ENCODE data around the gene PLEKHN1. TPM values are rescaled to one million over a fixed set of nuclear protein-coding genes. Genes with fewer than 3 reads are reported as not detected.

The PLEKHN1 gene
- total and polyA plus RNA-seq, 2 experiments from 2014 or later, result 1.7 to 2.1 TPM

- H3F3A ChIP-seq (ENCODE audit: insufficient read depth), result no peaks in the 10 kb centered on the region
- H3K9me2 ChIP-seq (ENCODE audit: insufficient read depth), result no peaks in the 10 kb centered on the region
- H2AFZ ChIP-seq, result no peak overlapping the region
- H3K79me2 ChIP-seq (ENCODE audit: insufficient read depth), result peaks cover 27% of the 10 kb centered on the region
- no peak for DNase-seq
- H3K36me3 ChIP-seq (ENCODE audit: low read depth), result no peaks in the 10 kb centered on the region; the same call in 1 of the 2 replicates
- no peaks in the 10 kb centered on the region for H4K20me1 ChIP-seq (ENCODE audit: insufficient read depth)
- no peak for TF ChIP-seq EZH2 (IDR thresholded peaks at IDR 0.05; ENCODE audit: insufficient read depth, poor library complexity, severe bottlenecking)
- no peak for TF ChIP-seq EZH2phosphoT487 (IDR thresholded peaks at IDR 0.05; ENCODE audit: insufficient read depth, low read depth)
- no peak overlapping the region for H3K4me3 ChIP-seq
- H3K9me3 ChIP-seq (ENCODE audit: low read depth), result no peaks in the 10 kb centered on the region
- no peaks in the 10 kb centered on the region for H3K27me3 ChIP-seq (replicated peaks; ENCODE audit: insufficient read depth)
- H3K4me1 ChIP-seq (ENCODE audit: insufficient read depth), result peaks cover 11% of the 10 kb centered on the region; the same call in 1 of the 2 replicates
- H3K4me2 ChIP-seq (ENCODE audit: unreplicated experiment), result no peak overlapping the region
- 87 to 94% methylated on average over 27 to 32 of the region's 32 CpGs for WGBS, 2 experiments (ENCODE audit: low coverage in 1 of 2, low lambda C conversion rate in 2 of 2, missing lambda C conversion rate in 2 of 2)
- H3K9ac ChIP-seq, result no peak overlapping the region
- H3K27ac ChIP-seq, result no peak overlapping the region
- in situ Hi-C loops (cut with MboI), result no loop called here
Measured at GRCh38 chr1:953524-954320, 12.6 kb upstream of the PLEKHN1 start.

DNA sequence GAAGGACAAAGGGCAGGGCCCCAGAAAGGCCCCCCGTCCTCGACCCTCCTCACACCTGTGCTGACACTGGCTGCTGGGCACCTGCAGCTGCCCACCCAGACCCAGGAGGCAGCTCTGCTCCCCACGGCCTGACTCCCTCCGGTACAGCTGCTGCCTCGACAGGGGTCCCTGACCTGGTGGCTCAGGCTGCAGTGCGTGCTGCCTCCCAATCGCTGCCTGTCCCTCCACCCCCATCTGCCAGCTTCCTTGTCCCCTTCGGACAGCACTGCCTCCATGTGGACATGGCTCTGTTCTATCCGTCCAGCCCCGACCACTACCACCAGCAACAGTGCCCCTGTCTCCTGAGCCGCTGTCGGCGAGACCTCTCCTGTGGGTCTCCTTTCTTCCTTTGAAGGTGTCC lies 11.4 kb upstream of the PLEKHN1 start:
- Histone ChIP-seq H3K36me3 (ENCODE audit: low read depth) (no peaks in the 10 kb centered on the region; the same call in 1 of the 2 replicates), H3K27me3 (replicated peaks; ENCODE audit: insufficient read depth) (no peaks in the 10 kb centered on the region), H3K27ac (no peak overlapping the region), H3F3A (ENCODE audit: insufficient read depth) (no peaks in the 10 kb centered on the region), H3K9me3 (ENCODE audit: low read depth) (no peaks in the 10 kb centered on the region), H3K4me3 (no peak overlapping the region), H4K20me1 (ENCODE audit: insufficient read depth) (no peaks in the 10 kb centered on the region), H3K9ac (no peak overlapping the region), H3K9me2 (ENCODE audit: insufficient read depth) (no peaks in the 10 kb centered on the region), H2AFZ (no peak overlapping the region), H3K4me1 (ENCODE audit: insufficient read depth) (peaks cover 11% of the 10 kb centered on the region; the same call in 1 of the 2 replicates), H3K79me2 (ENCODE audit: insufficient read depth) (peaks cover 30% of the 10 kb centered on the region), H3K4me2 (ENCODE audit: unreplicated experiment) (no peak overlapping the region)
- TF ChIP-seq EZH2 (IDR thresholded peaks at IDR 0.05; ENCODE audit: insufficient read depth, poor library complexity, severe bottlenecking), result no peak
- 91 to 98% methylated on average over 10 to 13 of the region's 13 CpGs for WGBS, 2 experiments (ENCODE audit: low coverage in 1 of 2, low lambda C conversion rate in 2 of 2, missing lambda C conversion rate in 2 of 2)
- DNase-seq, result no peak
- in situ Hi-C loops (cut with MboI), result no loop called here

DNA sequence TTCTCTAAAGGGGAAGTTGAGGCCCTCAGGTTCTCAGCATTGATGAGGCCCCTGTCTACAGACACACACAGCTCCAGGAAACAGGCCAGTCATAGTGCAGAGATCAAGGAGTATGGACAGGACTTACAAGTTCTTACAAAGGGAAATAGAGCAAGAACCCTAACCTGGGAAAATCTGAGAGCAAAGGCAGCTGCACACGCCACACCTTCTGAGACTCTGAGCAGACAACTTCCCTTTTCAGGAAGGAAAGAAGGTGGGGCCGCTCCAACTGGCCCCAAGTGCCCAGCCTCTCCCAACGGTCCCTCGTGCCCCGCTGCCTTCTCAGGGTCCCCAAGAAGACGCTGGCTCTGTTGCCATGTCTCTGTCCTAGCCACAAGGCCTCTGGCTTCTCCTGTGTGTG lies 10.8 kb upstream of the PLEKHN1 start:
- no peak for DNase-seq
- TF ChIP-seq EZH2 (IDR thresholded peaks at IDR 0.05; ENCODE audit: insufficient read depth, poor library complexity, severe bottlenecking) (no peak), EZH2phosphoT487 (IDR thresholded peaks at IDR 0.05; ENCODE audit: insufficient read depth, low read depth) (no peak)
- Histone ChIP-seq H3K36me3 (ENCODE audit: low read depth) (no peaks in the 10 kb centered on the region; the same call in 1 of the 2 replicates), H3K9me3 (ENCODE audit: low read depth) (no peaks in the 10 kb centered on the region), H3K79me2 (ENCODE audit: insufficient read depth) (peaks cover 30% of the 10 kb centered on the region), H3K4me1 (ENCODE audit: insufficient read depth) (peaks cover 11% of the 10 kb centered on the region; the same call in 1 of the 2 replicates), H3K27me3 (replicated peaks; ENCODE audit: insufficient read depth) (no peaks in the 10 kb centered on the region), H3K4me2 (ENCODE audit: unreplicated experiment) (no peak overlapping the region), H3K27ac (no peak overlapping the region), H3K9ac (no peak overlapping the region), H3K4me3 (no peak overlapping the region), H3K9me2 (ENCODE audit: insufficient read depth) (no peaks in the 10 kb centered on the region), H4K20me1 (ENCODE audit: insufficient read depth) (no peaks in the 10 kb centered on the region), H2AFZ (no peak overlapping the region), H3F3A (ENCODE audit: insufficient read depth) (no peaks in the 10 kb centered on the region)
- in situ Hi-C loops (cut with MboI), result no loop called here
- 94 to 98% methylated on average over 5 to 6 of the region's 6 CpGs for WGBS, 2 experiments (ENCODE audit: low coverage in 1 of 2, low lambda C conversion rate in 2 of 2, missing lambda C conversion rate in 2 of 2)

GRCh38 chr1:956636-957035 lies 9.6 kb upstream of the PLEKHN1 start:
- Histone ChIP-seq H3K4me3 (no peak overlapping the region), H3K9me2 (ENCODE audit: insufficient read depth) (no peaks in the 10 kb centered on the region), H3K9me3 (ENCODE audit: low read depth) (no peaks in the 10 kb centered on the region), H2AFZ (no peak overlapping the region), H3K9ac (no peak overlapping the region), H3K27ac (no peak overlapping the region), H3K79me2 (ENCODE audit: insufficient read depth) (peaks cover 34% of the 10 kb centered on the region), H3F3A (ENCODE audit: insufficient read depth) (no peaks in the 10 kb centered on the region), H3K4me2 (ENCODE audit: unreplicated experiment) (no peak overlapping the region), H4K20me1 (ENCODE audit: insufficient read depth) (no peaks in the 10 kb centered on the region), H3K36me3 (ENCODE audit: low read depth) (no peaks in the 10 kb centered on the region; the same call in 1 of the 2 replicates), H3K27me3 (replicated peaks; ENCODE audit: insufficient read depth) (no peaks in the 10 kb centered on the region), H3K4me1 (ENCODE audit: insufficient read depth) (peaks cover 11% of the 10 kb centered on the region; the same call in 1 of the 2 replicates)
- DNase-seq, result no peak
- TF ChIP-seq EZH2phosphoT487 (IDR thresholded peaks at IDR 0.05; ENCODE audit: insufficient read depth, low read depth) (no peak), EZH2 (IDR thresholded peaks at IDR 0.05; ENCODE audit: insufficient read depth, poor library complexity, severe bottlenecking) (no peak)
- in situ Hi-C loops (cut with MboI), result no loop called here
- WGBS, 2 experiments (ENCODE audit: low coverage in 1 of 2, low lambda C conversion rate in 2 of 2, missing lambda C conversion rate in 2 of 2), result 93 to 95% methylated on average over 9 to 11 of the region's 11 CpGs
